ENCODE measurements around the gene ANKS1A.

ANKS1A gene

GRCh38 chr6:35065870-35066269 lies 176.8 kb downstream of the ANKS1A start:
- Histone ChIP-seq H3K4me3 (ENCODE audit: low read length) (no peak overlapping the region), H3K9me3 (ENCODE audit: control insufficient read depth, insufficient read depth, low read length) (no peaks in the 10 kb centered on the region), H3K4me1 (ENCODE audit: control insufficient read depth, insufficient read depth, low read length) (peaks cover 7% of the 10 kb centered on the region), H3K27me3 (ENCODE audit: control insufficient read depth, insufficient read depth, low read length) (no peaks in the 10 kb centered on the region), H3K36me3 (ENCODE audit: control insufficient read depth, insufficient read depth, low read length) (0 out of 2 replicates have a peak, but pooled peaks cover 8% of the 10 kb centered on the region), H3K27ac (ENCODE audit: low read length) (no peak overlapping the region)
- no CpG with 5 or more reads among the region's 13 CpGs for WGBS (ENCODE audit: insufficient coverage, insufficient read length)
- DNase-seq (ENCODE audit: low read depth, low spot score), result no peak

DNA sequence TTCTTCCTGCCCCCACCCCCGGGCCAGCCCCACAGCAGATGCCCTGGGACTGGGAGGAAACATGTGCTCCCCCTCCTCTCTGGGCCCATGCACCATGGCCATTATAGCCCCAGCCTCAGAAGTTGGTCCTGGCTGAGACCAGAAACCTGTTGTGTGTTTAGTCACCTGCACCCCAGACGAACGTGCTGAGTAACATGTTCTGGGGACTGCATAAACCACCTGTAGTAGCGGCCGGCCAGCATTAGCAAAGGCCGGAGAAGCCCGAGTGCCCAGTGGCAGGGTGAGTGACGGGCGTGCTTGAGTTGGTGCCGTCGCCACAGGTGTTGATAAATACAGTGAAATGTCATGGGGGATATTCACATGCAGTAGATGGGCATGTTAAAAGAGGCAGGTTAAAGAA lies 178.2 kb downstream of the ANKS1A start:
- WGBS (ENCODE audit: insufficient coverage, insufficient read length), result no CpG with 5 or more reads among the region's 11 CpGs

DNA sequence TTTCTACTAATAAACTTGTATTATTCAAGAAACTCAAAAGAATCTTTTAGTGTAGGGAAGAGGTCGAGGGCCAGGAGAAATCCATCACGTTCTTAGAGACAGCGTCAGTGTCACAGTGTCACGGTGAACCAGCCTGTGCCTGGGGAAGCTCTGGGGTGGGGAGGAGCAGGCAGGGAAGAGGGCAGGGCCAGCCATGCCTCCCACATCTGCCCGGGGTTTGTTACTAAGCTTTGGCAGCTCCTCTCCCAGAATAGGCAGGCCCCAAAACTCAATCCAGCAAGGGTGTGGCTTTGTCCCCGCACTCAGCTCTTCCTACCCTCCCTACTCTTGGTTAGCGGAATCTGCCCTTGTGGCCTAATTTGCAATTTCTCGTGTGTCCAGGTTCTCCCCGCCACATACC lies 179.2 kb downstream of the ANKS1A start:
- Histone ChIP-seq H3K4me3 (ENCODE audit: low read length) (no peak overlapping the region), H3K27ac (ENCODE audit: low read length) (no peak overlapping the region), H3K27me3 (ENCODE audit: control insufficient read depth, insufficient read depth, low read length) (no peaks in the 10 kb centered on the region), H3K4me1 (ENCODE audit: control insufficient read depth, insufficient read depth, low read length) (peaks cover 9% of the 10 kb centered on the region), H3K9me3 (ENCODE audit: control insufficient read depth, insufficient read depth, low read length) (no peaks in the 10 kb centered on the region), H3K36me3 (ENCODE audit: control insufficient read depth, insufficient read depth, low read length) (peaks cover 4% of the 10 kb centered on the region; the same call in 1 of the 2 replicates)
- no CpG with 5 or more reads among the region's 9 CpGs for WGBS (ENCODE audit: insufficient coverage, insufficient read length)
- no peak for DNase-seq (ENCODE audit: low read depth, low spot score)

More for the DNA sequence above, 178.2 kb downstream of the ANKS1A start:
- Histone ChIP-seq H3K36me3 (ENCODE audit: control insufficient read depth, insufficient read depth, low read length) (peaks cover 4% of the 10 kb centered on the region; the same call in 1 of the 2 replicates), H3K27me3 (ENCODE audit: control insufficient read depth, insufficient read depth, low read length) (no peaks in the 10 kb centered on the region), H3K4me1 (ENCODE audit: control insufficient read depth, insufficient read depth, low read length) (peaks cover 9% of the 10 kb centered on the region), H3K4me3 (ENCODE audit: low read length) (no peak overlapping the region), H3K27ac (ENCODE audit: low read length) (no peak overlapping the region), H3K9me3 (ENCODE audit: control insufficient read depth, insufficient read depth, low read length) (no peaks in the 10 kb centered on the region)
- no peak for DNase-seq (ENCODE audit: low read depth, low spot score)

DNA sequence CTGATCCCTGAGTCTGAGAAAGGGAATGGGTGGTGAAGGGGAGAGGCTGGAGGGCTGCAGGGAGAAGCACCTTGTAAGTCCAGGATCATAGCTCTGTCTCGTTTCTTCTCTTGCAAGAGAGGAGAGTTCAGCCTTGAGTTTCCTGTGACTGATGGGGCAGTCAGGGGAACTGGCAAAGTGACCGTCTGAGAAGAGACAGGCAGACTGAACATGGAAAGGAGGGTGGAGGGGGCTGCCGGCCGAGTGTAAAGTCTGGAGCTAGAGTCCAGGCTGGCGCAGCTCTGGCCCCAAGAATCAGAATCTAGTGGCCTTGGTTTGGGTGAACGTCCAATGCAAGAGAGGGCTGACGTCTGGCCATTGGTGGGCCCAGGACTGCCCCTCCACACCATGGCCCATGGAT lies 179.6 kb downstream of the ANKS1A start:
- DNase-seq (ENCODE audit: low read depth, low spot score), result no peak
- no CpG with 5 or more reads among the region's 7 CpGs for WGBS (ENCODE audit: insufficient coverage, insufficient read length)

DNA sequence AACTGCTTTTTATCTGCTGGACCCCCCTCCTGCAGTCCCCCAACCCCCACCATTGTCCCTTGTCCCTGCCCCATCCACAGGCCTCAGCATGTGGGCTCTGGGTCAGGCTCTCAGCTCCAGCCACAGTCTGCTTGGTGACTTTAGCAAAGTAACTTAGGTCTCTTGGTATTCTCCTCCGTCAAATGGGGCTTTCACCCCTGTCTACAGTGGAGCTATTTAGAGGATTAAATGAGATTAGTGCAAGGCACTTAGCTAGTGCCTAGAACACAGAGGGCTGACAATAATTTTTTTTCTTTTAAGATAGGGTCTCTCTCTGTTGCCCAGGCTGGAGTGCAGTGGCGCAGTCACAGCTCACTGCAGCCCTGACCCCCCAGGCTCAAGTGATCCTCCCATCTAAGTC lies 180.2 kb downstream of the ANKS1A start:
- Histone ChIP-seq H3K27ac (ENCODE audit: low read length) (no peak overlapping the region), H3K27me3 (ENCODE audit: control insufficient read depth, insufficient read depth, low read length) (no peaks in the 10 kb centered on the region), H3K36me3 (ENCODE audit: control insufficient read depth, insufficient read depth, low read length) (peaks cover 4% of the 10 kb centered on the region; the same call in 1 of the 2 replicates), H3K4me3 (ENCODE audit: low read length) (no peak overlapping the region), H3K4me1 (ENCODE audit: control insufficient read depth, insufficient read depth, low read length) (peaks cover 8% of the 10 kb centered on the region), H3K9me3 (ENCODE audit: control insufficient read depth, insufficient read depth, low read length) (no peaks in the 10 kb centered on the region)
- no CpG with 5 or more reads among the region's 2 CpGs for WGBS (ENCODE audit: insufficient coverage, insufficient read length)
- DNase-seq (ENCODE audit: low read depth, low spot score), result no peak

More for the DNA sequence above, 179.6 kb downstream of the ANKS1A start:
- H3K36me3 ChIP-seq (ENCODE audit: control insufficient read depth, insufficient read depth, low read length), result peaks cover 4% of the 10 kb centered on the region; the same call in 1 of the 2 replicates
- no peaks in the 10 kb centered on the region for H3K9me3 ChIP-seq (ENCODE audit: control insufficient read depth, insufficient read depth, low read length)
- H3K4me1 ChIP-seq (ENCODE audit: control insufficient read depth, insufficient read depth, low read length), result peaks cover 9% of the 10 kb centered on the region
- no peak overlapping the region for H3K4me3 ChIP-seq (ENCODE audit: low read length)
- H3K27me3 ChIP-seq (ENCODE audit: control insufficient read depth, insufficient read depth, low read length), result no peaks in the 10 kb centered on the region
- H3K27ac ChIP-seq (ENCODE audit: low read length), result no peak overlapping the region

DNA sequence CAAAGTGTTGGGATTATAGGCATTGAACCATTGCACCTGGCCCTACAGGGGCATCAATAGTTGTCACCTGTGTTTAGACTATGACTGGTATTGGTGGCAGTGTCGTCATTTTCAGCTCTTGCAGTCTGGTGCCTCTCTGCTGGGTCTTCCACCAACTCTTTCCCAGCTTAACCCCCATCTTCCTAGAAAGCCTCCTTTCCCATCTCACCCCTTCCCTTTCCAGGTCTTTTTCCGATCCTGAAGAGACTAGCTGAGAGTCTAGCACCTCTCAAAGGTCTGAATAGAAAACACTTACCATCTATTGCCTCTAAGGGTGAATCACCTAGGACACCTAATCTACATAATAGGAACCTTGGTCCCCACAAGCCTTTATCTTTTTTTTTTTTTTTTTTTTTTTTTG lies 181.1 kb downstream of the ANKS1A start:
- no peak for DNase-seq (ENCODE audit: low read depth, low spot score)
- Histone ChIP-seq H3K9me3 (ENCODE audit: control insufficient read depth, insufficient read depth, low read length) (no peaks in the 10 kb centered on the region), H3K27ac (ENCODE audit: low read length) (no peak overlapping the region), H3K36me3 (ENCODE audit: control insufficient read depth, insufficient read depth, low read length) (peaks cover 4% of the 10 kb centered on the region; the same call in 1 of the 2 replicates), H3K27me3 (ENCODE audit: control insufficient read depth, insufficient read depth, low read length) (no peaks in the 10 kb centered on the region), H3K4me1 (ENCODE audit: control insufficient read depth, insufficient read depth, low read length) (peaks cover 8% of the 10 kb centered on the region), H3K4me3 (ENCODE audit: low read length) (no peak overlapping the region)
- WGBS (ENCODE audit: insufficient coverage, insufficient read length), result no CpG with 5 or more reads among the region's 2 CpGs

- Histone ChIP-seq H3K9me3 (ENCODE audit: control insufficient read depth, insufficient read depth, low read length) (no peaks in the 10 kb centered on the region), H3K4me1 (ENCODE audit: control insufficient read depth, insufficient read depth, low read length) (peaks cover 8% of the 10 kb centered on the region), H3K4me3 (ENCODE audit: low read length) (no peak overlapping the region), H3K27me3 (ENCODE audit: control insufficient read depth, insufficient read depth, low read length) (no peaks in the 10 kb centered on the region), H3K36me3 (ENCODE audit: control insufficient read depth, insufficient read depth, low read length) (no peaks in the 10 kb centered on the region; the same call in 1 of the 2 replicates), H3K27ac (ENCODE audit: low read length) (no peak overlapping the region)
- no peak for DNase-seq (ENCODE audit: low read depth, low spot score)
- WGBS (ENCODE audit: insufficient coverage, insufficient read length), result no CpG with 5 or more reads among the region's 12 CpGs
Observed at GRCh38 chr6:35071347-35071994, 182.4 kb downstream of the ANKS1A start.

DNA sequence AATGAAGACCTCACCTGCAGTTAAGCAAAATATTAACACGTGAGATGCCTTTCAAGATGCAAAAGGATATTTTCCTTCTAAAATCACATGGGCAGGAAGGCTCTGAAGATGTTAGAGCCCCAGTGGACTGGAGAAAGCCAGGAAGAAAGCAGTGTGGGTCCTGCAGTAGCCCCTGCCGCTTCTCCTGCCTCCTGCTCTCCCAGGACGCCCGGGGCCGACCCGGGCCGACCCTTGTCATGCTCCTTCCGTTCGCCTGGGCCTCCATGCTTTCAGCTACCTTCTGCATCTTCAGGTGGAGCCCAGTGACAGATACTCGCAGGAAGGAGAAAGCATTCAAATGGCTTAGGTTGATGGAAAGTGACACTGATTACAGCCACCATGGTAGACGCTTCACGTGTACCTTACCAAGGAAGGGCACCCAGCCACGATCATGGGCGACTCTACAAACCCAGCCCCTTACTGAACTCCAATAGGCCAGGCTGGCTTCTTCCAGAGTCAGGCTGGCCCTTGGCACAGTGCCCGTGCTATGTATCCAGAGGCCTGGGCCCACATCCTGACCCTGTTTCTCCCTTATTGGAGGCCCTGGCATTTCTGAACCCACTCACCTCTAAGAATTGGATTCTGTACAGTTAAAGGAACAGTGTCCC lies 183.1 kb downstream of the ANKS1A start:
- H3K27ac ChIP-seq (ENCODE audit: low read length), result no peak overlapping the region
- H3K4me1 ChIP-seq (ENCODE audit: control insufficient read depth, insufficient read depth, low read length), result peaks cover 8% of the 10 kb centered on the region
- H3K36me3 ChIP-seq (ENCODE audit: control insufficient read depth, insufficient read depth, low read length), result no peaks in the 10 kb centered on the region; the same call in 1 of the 2 replicates
- no peak overlapping the region for H3K4me3 ChIP-seq (ENCODE audit: low read length)
- H3K9me3 ChIP-seq (ENCODE audit: control insufficient read depth, insufficient read depth, low read length), result no peaks in the 10 kb centered on the region
- no peak for DNase-seq (ENCODE audit: low read depth, low spot score)
- H3K27me3 ChIP-seq (ENCODE audit: control insufficient read depth, insufficient read depth, low read length), result no peaks in the 10 kb centered on the region
- WGBS (ENCODE audit: insufficient coverage, insufficient read length), result no CpG with 5 or more reads among the region's 15 CpGs

DNA sequence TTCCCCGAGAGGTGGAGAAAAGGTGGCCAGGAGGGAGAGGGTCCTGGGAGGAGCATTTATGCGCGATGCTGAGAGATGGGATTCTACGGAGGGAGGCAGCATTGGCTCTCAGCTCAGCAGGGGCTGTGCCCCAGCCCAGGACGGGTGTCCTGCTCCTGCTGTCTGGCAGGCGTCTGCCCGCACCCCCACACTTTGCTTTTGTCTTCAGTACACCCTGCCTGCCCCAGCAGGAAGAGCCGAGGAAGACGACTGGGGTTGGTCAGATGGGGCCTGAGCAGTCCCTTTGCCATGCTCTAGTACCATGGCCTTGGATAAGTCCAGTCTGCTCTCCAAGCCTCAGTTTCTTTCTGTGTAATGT lies 183.6 kb downstream of the ANKS1A start:
- Histone ChIP-seq H3K9me3 (ENCODE audit: control insufficient read depth, insufficient read depth, low read length) (no peaks in the 10 kb centered on the region), H3K36me3 (ENCODE audit: control insufficient read depth, insufficient read depth, low read length) (no peaks in the 10 kb centered on the region; the same call in 1 of the 2 replicates), H3K27me3 (ENCODE audit: control insufficient read depth, insufficient read depth, low read length) (no peaks in the 10 kb centered on the region), H3K4me1 (ENCODE audit: control insufficient read depth, insufficient read depth, low read length) (peaks cover 8% of the 10 kb centered on the region), H3K27ac (ENCODE audit: low read length) (no peak overlapping the region), H3K4me3 (ENCODE audit: low read length) (no peak overlapping the region)
- no CpG with 5 or more reads among the region's 9 CpGs for WGBS (ENCODE audit: insufficient coverage, insufficient read length)
- no peak for DNase-seq (ENCODE audit: low read depth, low spot score)

- no peak overlapping the region for H3K4me3 ChIP-seq (ENCODE audit: low read length)
- no CpG with 5 or more reads among the region's 10 CpGs for WGBS (ENCODE audit: insufficient coverage, insufficient read length)
- peaks cover 8% of the 10 kb centered on the region for H3K4me1 ChIP-seq (ENCODE audit: control insufficient read depth, insufficient read depth, low read length)
- H3K36me3 ChIP-seq (ENCODE audit: control insufficient read depth, insufficient read depth, low read length), result no peaks in the 10 kb centered on the region; the same call in 1 of the 2 replicates
- no peak for DNase-seq (ENCODE audit: low read depth, low spot score)
- H3K27ac ChIP-seq (ENCODE audit: low read length), result no peak overlapping the region
- no peaks in the 10 kb centered on the region for H3K9me3 ChIP-seq (ENCODE audit: control insufficient read depth, insufficient read depth, low read length)
- no peaks in the 10 kb centered on the region for H3K27me3 ChIP-seq (ENCODE audit: control insufficient read depth, insufficient read depth, low read length)
Observed at GRCh38 chr6:35073211-35073610, 184.2 kb downstream of the ANKS1A start.

All from iPS DF 6.9 (cell line).